Astrocyte (in vitro differentiated cells and primary cell): ENCODE data around the gene ITGBL1. TPM values are rescaled to one million over a fixed set of nuclear protein-coding genes. Genes with fewer than 3 reads are reported as not detected.

ENCODE experiments used
- DNase-seq: peaks from one replicate; pipeline ENCODE4 v3.0.0-alpha.2; 2010; ENCODE audit warnings: low read depth
- FAIRE-seq: peaks from 2 replicates; lab custom pipeline; 2011; peaks lifted over from hg19 to GRCh38; lab: Jason Lieb, UNC
- H2AFZ ChIP-seq: 2 replicates; pipeline ENCODE4 v1.6.0; 2012; ENCODE audit warnings: low read depth, low read length, inconsistent platforms
- H3K27ac ChIP-seq: 2 replicates; pipeline ENCODE4 v1.5.1; 2011; ENCODE audit warnings: low read depth, low read length, inconsistent platforms
- H3K27me3 ChIP-seq: 2 replicates; pipeline ENCODE4 v1.6.0; 2011; ENCODE audit warnings: low read length, inconsistent platforms; ENCODE audit not compliant: insufficient read depth
- H3K36me3 ChIP-seq: 2 replicates; pipeline ENCODE4 v1.5.1; 2011; ENCODE audit warnings: low read length, inconsistent platforms; ENCODE audit not compliant: insufficient read depth
- H3K4me1 ChIP-seq: 2 replicates; pipeline ENCODE4 v1.5.1; 2011; ENCODE audit warnings: low read length, inconsistent platforms; ENCODE audit not compliant: insufficient read depth
- H3K4me2 ChIP-seq: 2 replicates; pipeline ENCODE4 v1.6.0; 2012; ENCODE audit warnings: low read length, inconsistent platforms
- H3K4me3 ChIP-seq: 2 replicates; pipeline ENCODE4 v1.5.1; 2011; ENCODE audit warnings: low read depth, mild to moderate bottlenecking, low read length, inconsistent platforms; ENCODE audit not compliant: insufficient read depth
- H3K79me2 ChIP-seq: 2 replicates; pipeline ENCODE4 v1.6.0; 2012; ENCODE audit warnings: mild to moderate bottlenecking, low read length, inconsistent platforms; ENCODE audit not compliant: insufficient read depth
- H3K9ac ChIP-seq: 2 replicates; pipeline ENCODE4 v1.6.0; 2012; ENCODE audit warnings: mild to moderate bottlenecking, low read length, inconsistent platforms
- H3K9me3 ChIP-seq: 2 replicates; pipeline ENCODE4 v1.5.1; 2012; ENCODE audit warnings: low read depth, mild to moderate bottlenecking, low read length, inconsistent platforms; ENCODE audit not compliant: insufficient read depth
- H4K20me1 ChIP-seq: 2 replicates; pipeline ENCODE4 v1.6.0; 2012; ENCODE audit warnings: low read length, inconsistent platforms; ENCODE audit not compliant: insufficient read depth
- H3K27ac Mint-ChIP-seq: one replicate; pipeline ENCODE4 v1.8.0; 2021; ENCODE audit warnings: mild to moderate bottlenecking, mixed read lengths; ENCODE audit not compliant: unreplicated experiment
- H3K27me3 Mint-ChIP-seq: one replicate; pipeline ENCODE4 v1.8.0; 2021; ENCODE audit warnings: low read depth, mixed read lengths; ENCODE audit not compliant: unreplicated experiment
- H3K36me3 Mint-ChIP-seq: one replicate; pipeline ENCODE4 v1.8.0; 2021; ENCODE audit warnings: low read depth, mixed read lengths; ENCODE audit not compliant: unreplicated experiment
- H3K4me1 Mint-ChIP-seq: one replicate; pipeline ENCODE4 v1.8.0; 2021; ENCODE audit warnings: low read depth, mixed read lengths; ENCODE audit not compliant: unreplicated experiment
- H3K4me3 Mint-ChIP-seq: one replicate; pipeline ENCODE4 v1.8.0; 2021; ENCODE audit warnings: mild to moderate bottlenecking, moderate library complexity, mixed read lengths; ENCODE audit not compliant: unreplicated experiment
- H3K9me3 Mint-ChIP-seq: one replicate; pipeline ENCODE4 v1.8.0; 2021; ENCODE audit warnings: mild to moderate bottlenecking, mixed read lengths; ENCODE audit not compliant: unreplicated experiment
- CTCF ChIP-seq: IDR thresholded peaks from 2 replicates; pipeline ENCODE4 v1.5.1; 2011; ENCODE audit warnings: low read depth, mild to moderate bottlenecking, inconsistent platforms, low read length, moderate library complexity; ENCODE audit not compliant: insufficient read depth
- EZH2 ChIP-seq: IDR thresholded peaks from 2 replicates; pipeline ENCODE4 v1.6.1; 2012; ENCODE audit warnings: mild to moderate bottlenecking, low read length, inconsistent platforms; ENCODE audit not compliant: insufficient read depth
- total RNA-seq: library from RNA; stranded (reverse); gene quantifications from 2 replicates; pipeline ENCODE4 v1.2.1, GENCODE V29; 2021

The ITGBL1 gene
- total RNA-seq, 1 donor from 2014 or later = 0.14 TPM

- no peaks in the 10 kb centered on the region for H3K9me3 ChIP-seq
- H3K4me1 ChIP-seq = peaks cover 21% of the 10 kb centered on the region
- no peak for TF ChIP-seq CTCF
- TF ChIP-seq EZH2 = no peak
- H3K27ac ChIP-seq = no peak overlapping the region
- H3K79me2 ChIP-seq = no peaks in the 10 kb centered on the region
- H3K4me3 ChIP-seq = no peak overlapping the region
- no peaks in the 10 kb centered on the region for H3K27me3 ChIP-seq
- Mint-ChIP-seq H3K36me3 (no peaks in the 10 kb centered on the region), H3K4me1 (peaks cover 18% of the 10 kb centered on the region), H3K27me3 (no peaks in the 10 kb centered on the region), H3K4me3 (no peak overlapping the region), H3K27ac (no peak overlapping the region), H3K9me3 (no peaks in the 10 kb centered on the region)
- no peaks in the 10 kb centered on the region for H4K20me1 ChIP-seq
- no peak for FAIRE-seq
- no peak overlapping the region for H3K4me2 ChIP-seq
- no peak overlapping the region for H2AFZ ChIP-seq
- H3K9ac ChIP-seq = no peak overlapping the region
- H3K36me3 ChIP-seq = no peaks in the 10 kb centered on the region
- DNase-seq = peak; percentile 26
Measured at GRCh38 chr13:101447852-101448251, 4.6 kb upstream of the ITGBL1 start.

GRCh38 chr13:101449790-101450748 lies 2.4 kb upstream of the ITGBL1 start:
- Histone ChIP-seq H4K20me1 (no peaks in the 10 kb centered on the region), H3K4me2 (peak overlapping the region; percentile 70), H3K79me2 (no peaks in the 10 kb centered on the region), H3K9me3 (no peaks in the 10 kb centered on the region), H3K9ac (peak overlapping the region; percentile 20), H3K36me3 (no peaks in the 10 kb centered on the region), H3K27ac (peak overlapping the region; percentile 81), H3K4me3 (no peak overlapping the region), H3K27me3 (no peaks in the 10 kb centered on the region), H3K4me1 (peaks cover 41% of the 10 kb centered on the region), H2AFZ (no peak overlapping the region)
- H3K27ac Mint-ChIP-seq = peak overlapping the region; percentile 62
- no peak for TF ChIP-seq EZH2
- TF ChIP-seq CTCF = no peak
- H3K4me3 Mint-ChIP-seq = no peak overlapping the region
- no peaks in the 10 kb centered on the region for H3K36me3 Mint-ChIP-seq
- FAIRE-seq = peak; percentile 82
- peaks cover 32% of the 10 kb centered on the region for H3K4me1 Mint-ChIP-seq
- no peaks in the 10 kb centered on the region for H3K27me3 Mint-ChIP-seq
- no peaks in the 10 kb centered on the region for H3K9me3 Mint-ChIP-seq
- peak; percentile 95 for DNase-seq

- TF ChIP-seq EZH2 (no peak), CTCF (no peak)
- Mint-ChIP-seq H3K9me3 (no peaks in the 10 kb centered on the region), H3K27me3 (no peaks in the 10 kb centered on the region), H3K4me1 (peaks cover 36% of the 10 kb centered on the region), H3K4me3 (no peak overlapping the region), H3K27ac (peak overlapping the region; percentile 59), H3K36me3 (no peaks in the 10 kb centered on the region)
- peak overlapping the region; percentile 81 for H3K27ac ChIP-seq
- H3K9ac ChIP-seq = peak overlapping the region; percentile 41
- H3K4me3 ChIP-seq = no peak overlapping the region
- H3K4me2 ChIP-seq = peak overlapping the region; percentile 70
- FAIRE-seq (no peak), DNase-seq (no peak)
- no peaks in the 10 kb centered on the region for H3K9me3 ChIP-seq
- no peaks in the 10 kb centered on the region for H4K20me1 ChIP-seq
- peaks cover 46% of the 10 kb centered on the region for H3K4me1 ChIP-seq
- H3K27me3 ChIP-seq = no peaks in the 10 kb centered on the region
- no peaks in the 10 kb centered on the region for H3K79me2 ChIP-seq
- no peak overlapping the region for H2AFZ ChIP-seq
- no peaks in the 10 kb centered on the region for H3K36me3 ChIP-seq
Measured at GRCh38 chr13:101450749-101451130, 1.7 kb upstream of the ITGBL1 start.
